IMR-90 (cell line): ENCODE data around the gene MARCHF3.

Experiments
- MXI1 ChIP-seq: IDR thresholded peaks from 2 replicates; pipeline ENCODE4 v1.6.1; 2012; ENCODE audit warnings: low read depth, mild to moderate bottlenecking, low read length, moderate library complexity, borderline replicate concordance
- RAD21 ChIP-seq: IDR thresholded peaks from 2 replicates; pipeline ENCODE4 v1.6.1; 2012; ENCODE audit warnings: low read length, improper control_type of control experiment

DNA sequence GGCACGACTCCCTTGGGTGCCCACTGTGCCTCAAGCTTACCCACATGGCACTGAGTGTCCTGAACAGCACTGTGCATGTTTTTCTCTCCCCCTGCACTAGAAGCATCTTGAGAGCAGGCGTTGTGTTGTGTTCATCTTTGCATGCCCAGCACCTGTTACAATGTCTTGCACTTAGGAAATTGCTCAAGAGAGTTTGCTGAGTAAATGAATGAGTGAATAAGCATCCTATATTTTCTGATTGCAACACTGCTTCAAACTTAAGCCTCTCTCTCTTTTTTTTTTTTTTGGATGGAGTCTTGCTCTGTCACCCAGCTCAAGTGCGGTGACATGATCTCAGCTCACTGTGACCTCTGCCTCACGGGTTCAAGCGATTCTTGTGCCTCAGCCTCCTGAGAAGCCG lies 158.9 kb downstream of the MARCHF3 start:
- TF ChIP-seq MXI1 (no peak), RAD21 (no peak)
